CD1c-positive myeloid dendritic cell (primary cell): ENCODE results near the gene PCDHGA10.
"Not testable (repeated sequence)": the region's sequence is repeated elsewhere in the genome, so short reads cannot be mapped to it uniquely, and the experiment has no call there.

Source experiments
- DNase-seq: peaks from one replicate; pipeline ENCODE4 v3.0.0-alpha.2; 2016; ENCODE audit errors: extremely low spot score

Gene PCDHGA10

DNA sequence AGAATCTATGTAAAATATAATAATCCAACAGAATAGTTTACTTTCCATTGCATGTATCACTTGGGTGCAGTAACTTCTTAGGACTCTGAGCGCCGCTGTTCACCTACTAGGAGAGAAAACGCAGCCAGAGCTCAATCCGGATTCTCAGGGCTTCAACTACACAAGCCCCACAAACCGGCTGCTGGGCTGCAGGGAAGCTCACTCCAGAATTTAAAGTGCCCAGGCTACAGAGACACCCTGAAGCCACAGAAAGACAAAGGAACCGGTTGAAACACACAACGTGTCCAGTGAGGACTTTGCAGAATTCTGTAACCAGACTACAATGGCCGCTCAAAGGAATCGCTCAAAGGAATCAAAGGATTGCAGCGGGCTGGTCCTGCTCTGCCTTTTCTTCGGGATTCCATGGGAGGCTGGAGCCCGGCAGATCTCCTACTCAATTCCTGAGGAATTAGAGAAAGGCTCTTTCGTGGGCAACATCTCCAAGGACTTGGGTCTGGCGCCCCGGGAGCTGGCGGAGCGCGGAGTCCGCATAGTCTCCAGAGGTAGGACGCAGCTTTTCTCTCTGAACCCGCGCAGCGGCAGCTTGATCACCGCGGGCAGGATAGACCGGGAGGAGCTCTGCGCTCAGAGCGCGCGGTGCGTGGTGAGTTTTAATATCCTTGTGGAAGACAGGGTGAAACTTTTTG is at the start of gene PCDHGA10:
Gene PCDHGA10 (plus strand): TSS at position 134 of the 686 bp plus-strand sequence. CDS start 189 bp downstream, at position 323.
- peak; percentile 72 for DNase-seq

DNA sequence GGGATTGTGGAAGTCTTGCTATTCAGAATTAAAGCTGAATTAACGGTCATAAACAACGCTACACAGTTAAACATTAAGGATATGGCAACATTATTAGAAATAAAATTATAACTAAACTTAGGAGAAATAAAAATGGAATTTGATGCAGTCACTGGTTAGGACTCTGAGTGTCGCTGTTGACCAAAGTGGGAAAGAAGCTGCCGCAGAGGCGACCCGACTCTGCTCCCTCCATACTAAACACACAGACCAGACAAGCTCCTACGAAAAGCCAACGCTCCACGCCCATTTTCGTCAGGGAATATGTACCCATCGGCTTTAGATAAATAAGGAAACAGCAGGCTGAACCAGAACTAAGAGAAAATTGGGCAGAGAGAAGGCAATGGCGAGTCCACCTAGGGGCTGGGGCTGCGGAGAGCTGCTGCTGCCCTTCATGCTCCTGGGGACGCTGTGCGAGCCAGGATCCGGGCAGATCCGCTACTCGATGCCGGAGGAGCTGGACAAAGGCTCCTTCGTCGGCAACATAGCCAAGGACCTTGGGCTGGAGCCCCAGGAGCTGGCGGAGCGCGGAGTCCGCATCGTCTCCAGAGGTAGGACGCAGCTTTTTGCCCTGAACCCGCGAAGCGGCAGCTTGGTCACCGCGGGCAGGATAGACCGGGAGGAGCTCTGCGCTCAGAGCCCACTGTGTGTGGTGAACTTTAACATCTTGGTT is 48.7 kb upstream of the PCDHGA10 start, which contains the start of gene PCDHGA5:
Gene PCDHGA5 (plus strand): TSS at position 211 of the 709 bp plus-strand sequence. CDS start 169 bp downstream, at position 380.
- no peak for DNase-seq

DNA sequence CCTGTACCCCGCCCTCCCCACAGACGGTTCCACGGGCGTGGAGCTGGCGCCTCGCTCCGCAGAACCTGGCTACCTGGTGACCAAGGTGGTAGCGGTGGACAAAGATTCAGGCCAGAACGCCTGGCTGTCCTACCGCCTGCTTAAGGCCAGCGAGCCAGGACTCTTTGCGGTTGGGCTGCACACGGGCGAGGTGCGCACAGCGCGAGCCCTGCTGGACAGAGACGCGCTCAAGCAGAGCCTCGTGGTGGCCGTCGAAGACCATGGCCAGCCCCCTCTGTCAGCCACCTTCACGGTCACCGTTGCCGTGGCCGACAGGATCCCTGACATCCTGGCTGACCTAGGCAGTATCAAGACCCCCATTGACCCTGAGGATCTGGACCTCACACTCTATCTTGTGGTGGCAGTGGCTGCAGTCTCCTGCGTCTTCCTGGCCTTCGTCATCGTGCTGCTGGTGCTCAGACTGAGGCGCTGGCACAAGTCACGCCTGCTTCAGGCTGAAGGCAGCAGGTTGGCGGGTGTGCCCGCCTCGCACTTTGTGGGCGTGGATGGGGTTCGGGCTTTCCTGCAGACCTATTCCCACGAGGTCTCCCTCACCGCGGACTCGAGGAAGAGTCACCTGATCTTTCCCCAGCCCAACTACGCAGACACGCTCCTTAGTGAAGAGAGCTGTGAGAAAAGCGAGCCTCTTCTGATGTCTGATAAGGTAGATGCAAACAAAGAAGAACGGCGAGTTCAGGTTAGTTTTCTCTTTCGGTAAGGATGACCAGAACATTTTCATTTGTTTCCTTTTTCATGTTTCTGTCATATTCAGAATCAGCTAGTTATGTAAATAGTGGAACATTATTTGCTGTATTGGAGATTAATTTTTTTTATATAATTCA is 46.5 kb upstream of the PCDHGA10 start:
- DNase-seq = no peak

DNA sequence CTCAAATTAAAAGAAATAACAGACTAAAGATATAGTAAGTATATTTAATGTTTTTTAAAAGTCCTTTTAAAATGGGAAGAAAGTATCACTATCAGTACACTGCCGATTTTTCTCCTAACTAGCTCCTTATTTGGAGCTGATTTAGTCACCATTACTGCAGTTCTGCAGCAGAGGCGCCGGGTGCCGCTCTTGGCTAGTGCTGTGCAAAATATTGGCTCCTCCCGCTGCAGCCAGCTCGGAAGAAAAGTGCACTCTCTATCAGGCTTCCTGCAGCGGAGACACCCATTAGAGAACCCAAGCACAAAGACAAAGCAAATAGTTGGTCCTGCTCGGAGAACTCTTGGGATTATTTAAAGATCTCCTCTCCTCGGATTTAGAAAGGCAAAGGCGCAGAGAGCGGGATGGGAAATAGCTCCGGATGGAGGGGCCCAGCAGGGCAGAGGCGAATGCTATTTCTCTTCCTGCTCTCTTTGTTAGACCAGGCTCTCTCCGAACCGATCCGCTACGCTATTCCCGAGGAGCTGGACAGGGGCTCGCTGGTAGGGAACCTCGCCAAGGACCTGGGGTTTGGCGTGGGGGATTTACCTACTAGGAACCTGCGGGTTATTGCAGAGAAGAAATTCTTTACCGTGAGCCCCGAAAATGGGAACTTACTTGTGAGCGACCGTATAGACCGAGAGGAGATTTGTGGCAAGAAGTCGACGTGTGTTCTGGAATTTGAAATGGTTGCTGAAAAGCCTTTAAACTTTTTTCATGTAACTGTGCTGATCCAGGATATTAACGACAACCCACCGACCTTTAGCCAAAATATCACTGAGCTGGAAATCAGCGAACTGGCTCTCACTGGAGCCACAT is 42.6 kb upstream of the PCDHGA10 start, which contains the start of gene PCDHGB3:
Gene PCDHGB3 (plus strand): TSS at position 249 of the 855 bp plus-strand sequence. CDS start 153 bp downstream, at position 402.
- DNase-seq = peak; percentile 31

DNA sequence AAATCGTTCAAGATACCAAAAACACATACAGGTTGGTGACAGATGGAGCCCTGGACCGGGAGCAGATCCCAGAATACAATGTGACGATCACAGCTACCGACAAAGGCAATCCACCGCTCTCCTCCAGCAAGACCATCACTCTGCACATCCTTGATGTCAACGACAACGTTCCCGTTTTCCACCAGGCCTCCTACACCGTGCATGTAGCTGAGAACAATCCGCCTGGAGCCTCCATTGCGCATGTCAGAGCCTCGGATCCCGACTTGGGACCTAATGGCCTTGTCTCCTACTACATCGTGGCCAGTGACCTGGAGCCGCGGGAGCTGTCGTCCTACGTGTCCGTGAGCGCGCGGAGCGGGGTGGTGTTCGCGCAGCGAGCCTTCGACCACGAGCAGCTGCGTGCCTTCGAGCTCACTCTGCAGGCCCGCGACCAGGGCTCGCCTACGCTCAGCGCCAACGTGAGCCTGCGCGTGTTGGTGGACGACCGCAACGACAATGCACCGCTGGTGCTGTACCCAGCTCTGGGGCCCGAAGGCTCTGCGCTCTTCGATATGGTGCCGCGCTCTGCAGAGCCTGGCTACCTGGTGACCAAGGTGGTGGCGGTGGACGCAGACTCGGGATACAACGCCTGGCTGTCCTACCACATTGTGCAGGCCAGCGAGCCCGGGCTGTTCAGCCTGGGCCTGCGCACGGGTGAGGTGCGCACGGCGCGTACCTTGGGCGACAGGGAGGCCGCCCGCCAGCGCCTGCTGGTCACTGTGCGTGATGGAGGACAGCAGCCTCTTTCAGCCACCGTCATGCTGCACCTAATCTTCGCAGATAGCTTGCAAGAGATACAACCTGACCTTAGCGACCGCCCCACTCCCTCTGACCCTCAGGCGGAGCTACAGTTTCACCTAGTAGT is 41.0 kb upstream of the PCDHGA10 start:
- DNase-seq = no peak

DNA sequence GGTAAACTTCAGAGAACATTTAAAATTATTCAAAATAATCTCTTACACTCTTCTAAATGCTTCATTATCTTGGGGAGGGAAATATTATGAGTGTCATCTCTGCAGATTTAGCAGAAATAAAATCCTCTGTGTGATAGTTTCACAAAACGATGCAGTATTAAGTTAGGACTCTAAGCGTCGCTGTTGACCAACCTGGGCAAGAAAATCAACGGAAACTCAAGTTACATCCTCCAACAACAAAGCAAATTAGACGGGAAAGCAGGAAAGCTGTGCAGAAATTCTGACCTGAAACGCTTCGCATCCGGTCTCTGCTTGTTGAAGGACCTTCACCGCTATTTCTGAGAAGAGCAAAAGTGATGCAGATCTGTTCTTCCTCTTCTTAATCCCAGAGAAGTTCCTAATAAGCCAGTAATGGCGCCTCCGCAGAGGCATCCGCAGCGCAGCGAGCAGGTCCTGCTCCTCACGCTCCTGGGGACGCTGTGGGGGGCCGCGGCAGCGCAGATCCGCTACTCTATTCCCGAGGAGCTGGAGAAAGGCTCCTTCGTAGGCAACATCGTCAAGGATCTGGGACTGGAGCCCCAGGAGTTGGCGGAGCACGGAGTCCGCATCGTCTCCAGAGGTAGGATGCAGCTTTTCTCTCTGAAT is 39.0 kb upstream of the PCDHGA10 start, which contains the start of gene PCDHGA6:
Gene PCDHGA6 (plus strand): TSS at position 219 of the 645 bp plus-strand sequence. CDS start 193 bp downstream, at position 412.
- no peak for DNase-seq

DNA sequence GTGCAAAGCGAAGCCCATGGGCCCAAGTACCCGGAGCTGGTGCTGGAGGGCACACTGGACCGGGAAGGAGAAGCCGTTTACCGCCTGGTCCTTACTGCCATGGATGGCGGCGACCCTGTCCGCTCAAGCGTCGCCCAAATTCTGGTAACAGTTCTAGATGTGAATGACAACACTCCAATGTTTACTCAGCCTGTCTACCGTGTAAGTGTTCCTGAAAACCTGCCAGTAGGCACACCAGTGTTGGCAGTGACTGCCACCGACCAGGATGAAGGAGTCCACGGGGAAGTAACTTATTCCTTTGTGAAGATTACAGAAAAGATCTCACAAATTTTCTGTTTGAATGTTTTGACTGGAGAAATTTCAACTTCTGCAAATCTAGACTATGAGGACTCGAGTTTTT is 38.2 kb upstream of the PCDHGA10 start:
- DNase-seq = no peak

DNA sequence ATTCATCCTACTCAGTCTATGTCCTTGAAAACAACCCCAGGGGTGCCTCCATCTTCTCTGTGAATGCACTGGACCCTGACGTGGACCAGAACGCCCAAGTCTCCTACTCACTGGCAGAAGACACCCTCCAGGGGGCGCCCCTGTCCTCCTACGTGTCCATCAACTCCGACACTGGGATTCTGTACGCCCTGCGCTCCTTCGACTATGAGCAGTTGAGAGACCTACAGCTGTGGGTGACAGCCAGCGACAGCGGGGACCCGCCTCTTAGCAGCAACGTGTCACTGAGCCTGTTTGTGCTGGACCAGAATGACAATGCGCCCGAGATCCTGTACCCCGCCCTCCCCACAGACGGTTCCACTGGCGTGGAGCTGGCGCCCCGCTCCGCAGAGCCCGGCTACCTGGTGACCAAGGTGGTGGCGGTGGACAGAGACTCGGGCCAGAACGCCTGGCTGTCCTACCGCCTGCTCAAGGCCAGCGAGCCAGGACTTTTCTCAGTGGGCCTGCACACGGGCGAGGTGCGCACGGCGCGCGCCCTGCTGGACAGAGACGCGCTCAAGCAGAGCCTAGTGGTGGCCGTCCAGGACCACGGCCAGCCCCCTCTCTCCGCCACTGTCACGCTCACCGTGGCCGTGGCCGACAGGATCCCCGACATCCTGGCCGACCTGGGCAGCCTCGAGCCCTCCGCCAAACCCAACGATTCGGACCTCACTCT is 37.2 kb upstream of the PCDHGA10 start:
- DNase-seq = not testable (repeated sequence)

DNA sequence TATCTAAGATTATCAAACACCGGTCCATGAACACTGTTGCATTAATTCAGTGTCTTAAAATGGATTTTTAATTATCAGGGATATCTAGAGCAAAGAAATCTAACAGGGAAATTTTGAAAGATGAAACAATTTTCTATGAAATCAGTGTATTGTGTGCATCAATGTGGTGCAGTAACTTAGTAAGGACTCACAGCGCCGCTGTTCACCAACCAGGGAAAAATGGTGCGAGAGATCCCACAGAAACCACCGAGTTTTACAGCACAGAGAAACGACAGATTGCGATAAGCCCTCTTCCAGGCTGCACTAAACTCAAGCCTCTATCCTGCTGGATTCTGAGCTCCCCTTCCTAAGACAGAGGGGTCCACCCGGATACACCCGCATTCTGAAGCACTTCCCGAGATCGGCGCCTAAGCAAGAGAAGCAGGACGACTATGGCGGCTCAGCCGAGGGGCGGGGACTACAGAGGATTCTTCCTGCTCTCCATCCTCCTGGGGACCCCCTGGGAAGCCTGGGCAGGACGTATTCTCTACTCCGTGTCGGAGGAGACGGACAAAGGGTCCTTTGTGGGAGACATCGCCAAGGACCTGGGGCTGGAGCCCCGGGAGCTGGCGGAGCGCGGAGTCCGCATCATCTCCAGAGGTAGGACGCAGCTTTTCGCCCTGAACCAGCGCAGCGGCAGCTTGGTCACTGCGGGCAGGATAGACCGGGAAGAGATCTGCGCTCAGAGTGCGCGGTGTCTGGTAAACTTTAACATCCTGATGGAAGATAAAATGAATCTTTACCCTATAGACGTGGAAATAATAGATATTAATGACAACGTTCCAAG is 30.1 kb upstream of the PCDHGA10 start, which contains the start of gene PCDHGA7:
Gene PCDHGA7 (plus strand): TSS at position 274 of the 826 bp plus-strand sequence. CDS start 158 bp downstream, at position 432.
- DNase-seq = no peak

DNA sequence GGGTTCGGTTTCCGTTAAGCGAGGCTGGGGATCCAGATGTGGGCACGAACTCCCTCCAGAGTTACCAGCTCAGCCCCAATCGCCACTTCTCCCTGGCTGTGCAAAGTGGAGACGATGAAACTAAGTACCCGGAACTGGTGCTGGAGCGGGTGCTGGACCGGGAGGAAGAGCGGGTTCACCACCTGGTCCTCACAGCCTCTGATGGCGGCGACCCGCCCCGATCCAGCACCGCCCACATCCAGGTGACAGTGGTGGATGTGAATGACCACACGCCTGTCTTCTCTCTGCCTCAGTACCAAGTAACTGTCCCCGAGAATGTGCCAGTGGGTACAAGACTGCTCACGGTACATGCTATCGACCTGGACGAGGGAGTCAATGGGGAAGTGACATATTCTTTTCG is 29.4 kb upstream of the PCDHGA10 start:
- no peak for DNase-seq

DNA sequence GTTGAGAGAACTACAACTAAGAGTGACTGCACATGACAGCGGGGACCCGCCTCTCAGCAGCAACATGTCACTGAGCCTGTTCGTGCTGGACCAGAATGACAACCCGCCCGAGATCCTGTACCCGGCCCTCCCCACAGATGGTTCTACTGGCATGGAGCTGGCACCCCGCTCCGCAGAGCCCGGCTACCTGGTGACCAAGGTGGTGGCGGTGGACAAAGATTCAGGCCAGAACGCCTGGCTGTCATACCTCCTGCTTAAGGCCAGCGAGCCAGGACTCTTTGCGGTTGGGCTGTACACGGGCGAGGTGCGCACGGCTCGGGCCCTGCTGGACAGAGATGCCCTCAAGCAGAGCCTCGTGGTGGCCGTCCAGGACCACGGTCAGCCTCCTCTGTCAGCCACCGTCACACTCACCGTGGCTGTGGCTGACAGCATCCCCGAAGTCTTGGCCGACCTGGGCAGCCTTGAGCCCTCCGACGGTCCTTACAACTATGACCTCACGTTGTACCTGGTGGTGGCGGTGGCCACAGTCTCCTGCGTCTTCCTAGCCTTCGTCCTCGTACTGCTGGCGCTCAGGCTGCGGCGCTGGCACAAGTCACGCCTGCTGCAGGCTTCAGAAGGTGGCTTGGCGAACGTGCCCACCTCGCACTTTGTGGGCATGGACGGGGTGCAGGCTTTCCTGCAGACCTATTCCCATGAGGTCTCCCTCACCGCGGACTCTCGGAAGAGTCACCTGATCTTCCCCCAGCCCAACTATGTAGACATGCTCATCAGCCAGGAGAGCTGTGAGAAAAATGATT is 28.1 kb upstream of the PCDHGA10 start:
- DNase-seq = no peak

DNA sequence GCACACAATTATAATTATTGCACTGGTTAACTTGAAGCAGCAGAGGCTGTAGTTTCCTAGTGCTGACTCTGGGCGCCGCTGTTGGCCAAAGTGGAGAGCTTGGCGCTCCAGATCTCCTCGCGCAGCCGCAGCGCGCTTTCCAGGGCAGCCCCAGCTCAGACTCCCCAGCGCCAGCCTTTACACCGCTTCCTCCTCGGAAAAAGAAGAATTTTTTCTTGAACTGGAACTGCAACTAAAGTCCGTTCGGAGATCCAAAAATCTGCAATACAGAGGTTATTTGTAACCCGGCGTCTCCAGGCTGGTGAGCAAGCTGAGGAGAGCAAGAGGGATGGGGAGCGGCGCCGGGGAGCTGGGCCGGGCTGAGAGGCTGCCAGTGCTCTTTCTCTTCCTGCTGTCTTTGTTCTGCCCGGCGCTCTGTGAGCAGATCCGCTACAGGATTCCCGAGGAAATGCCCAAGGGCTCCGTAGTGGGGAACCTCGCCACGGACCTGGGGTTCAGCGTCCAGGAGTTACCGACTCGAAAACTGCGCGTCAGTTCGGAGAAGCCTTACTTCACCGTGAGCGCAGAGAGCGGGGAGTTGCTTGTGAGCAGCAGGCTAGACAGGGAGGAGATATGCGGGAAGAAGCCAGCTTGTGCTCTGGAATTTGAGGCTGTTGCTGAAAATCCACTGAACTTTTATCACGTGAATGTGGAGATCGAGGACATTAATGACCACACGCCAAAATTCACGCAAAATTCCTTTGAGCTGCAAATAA is 25.1 kb upstream of the PCDHGA10 start, which contains the start of gene PCDHGB4:
Gene PCDHGB4 (plus strand): TSS at position 142 of the 755 bp plus-strand sequence. CDS start 187 bp downstream, at position 329.
- DNase-seq = peak; percentile 44

DNA sequence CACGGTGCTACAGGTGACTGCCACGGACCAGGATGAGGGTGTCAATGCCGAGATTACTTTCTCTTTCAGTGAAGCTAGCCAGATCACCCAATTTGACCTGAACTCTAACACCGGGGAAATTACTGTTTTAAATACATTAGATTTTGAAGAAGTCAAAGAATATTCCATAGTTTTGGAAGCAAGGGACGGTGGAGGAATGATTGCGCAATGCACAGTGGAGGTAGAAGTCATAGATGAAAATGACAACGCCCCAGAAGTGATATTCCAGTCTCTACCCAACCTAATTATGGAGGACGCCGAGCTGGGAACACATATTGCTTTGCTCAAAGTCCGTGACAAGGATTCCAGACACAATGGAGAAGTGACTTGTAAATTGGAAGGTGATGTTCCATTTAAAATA is 24.1 kb upstream of the PCDHGA10 start:
- DNase-seq = no peak

DNA sequence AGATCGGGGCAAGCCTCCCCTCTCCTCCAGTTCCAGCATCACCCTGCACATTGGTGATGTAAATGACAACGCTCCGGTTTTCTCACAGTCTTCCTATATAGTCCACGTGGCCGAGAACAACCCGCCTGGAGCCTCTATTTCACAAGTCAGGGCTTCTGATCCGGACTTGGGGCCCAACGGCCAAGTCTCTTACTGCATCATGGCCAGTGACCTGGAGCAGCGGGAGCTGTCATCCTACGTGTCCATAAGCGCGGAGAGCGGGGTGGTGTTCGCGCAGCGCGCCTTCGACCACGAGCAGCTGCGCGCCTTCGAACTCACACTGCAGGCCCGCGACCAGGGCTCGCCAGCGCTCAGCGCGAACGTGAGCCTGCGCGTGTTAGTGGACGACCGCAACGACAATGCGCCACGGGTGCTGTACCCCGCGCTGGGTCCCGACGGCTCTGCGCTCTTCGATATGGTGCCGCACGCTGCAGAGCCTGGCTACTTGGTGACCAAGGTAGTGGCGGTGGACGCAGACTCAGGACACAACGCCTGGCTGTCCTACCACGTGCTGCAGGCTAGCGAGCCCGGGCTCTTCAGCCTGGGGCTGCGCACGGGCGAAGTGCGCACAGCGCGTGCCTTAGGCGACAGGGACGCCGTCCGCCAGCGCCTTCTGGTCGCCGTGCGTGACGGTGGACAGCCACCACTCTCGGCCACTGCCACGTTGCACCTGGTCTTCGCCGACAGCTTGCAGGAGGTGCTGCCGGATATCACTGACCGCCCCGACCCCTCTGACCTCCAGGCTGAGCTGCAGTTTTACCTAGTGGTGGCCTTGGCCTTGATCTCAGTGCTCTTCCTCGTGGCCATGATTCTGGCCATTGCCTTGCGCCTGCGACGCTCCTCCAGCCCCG is 23.4 kb upstream of the PCDHGA10 start:
- DNase-seq = no peak
